Hepatocyte (in vitro differentiated cells): ENCODE results near the gene SLC35A3.

Experiments
- EZH2 ChIP-seq: fragments of 200-600 bp; sonication (generic); IDR thresholded peaks from 2 replicates; pipeline ENCODE4 v1.6.1; 2016; ENCODE audit warnings: antibody characterized with exemption, mild to moderate bottlenecking, borderline replicate concordance
- EZH2phosphoT487 ChIP-seq: fragments of 200-600 bp; sonication (generic); IDR thresholded peaks from one replicate; pipeline ENCODE4 v1.6.1; 2018; ENCODE audit warnings: antibody characterized with exemption, mild to moderate bottlenecking, low read depth, moderate library complexity; ENCODE audit not compliant: unreplicated experiment, severe bottlenecking
- TF ChIP-seq, protein P1 (sequence below): fragments of 200-600 bp; sonication (generic); IDR thresholded peaks from 2 replicates; pipeline ENCODE4 v1.5.1; 2016; ENCODE audit warnings: antibody characterized with exemption, mild to moderate bottlenecking; ENCODE audit not compliant: poor library complexity

DNA sequence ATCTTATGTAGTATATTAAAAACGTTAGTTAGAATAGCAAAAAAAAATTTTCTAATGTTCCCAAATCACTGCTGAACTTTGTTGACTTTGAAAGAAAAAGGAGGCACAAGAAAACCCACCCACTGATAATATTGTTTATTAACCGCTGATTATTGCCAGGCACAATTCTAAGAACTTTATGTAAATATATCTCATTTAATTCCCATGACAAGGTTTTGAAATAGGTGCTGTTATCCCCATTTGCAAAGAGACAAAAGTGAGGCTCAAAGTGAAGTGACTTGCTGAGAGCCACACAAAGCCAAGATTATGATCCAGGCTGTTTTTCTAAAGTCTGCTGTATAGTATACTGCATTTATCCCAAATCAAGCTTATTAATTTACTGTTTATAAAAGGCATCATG, 106.5 kb downstream of the SLC35A3 start:
- TF ChIP-seq, protein P1, sequence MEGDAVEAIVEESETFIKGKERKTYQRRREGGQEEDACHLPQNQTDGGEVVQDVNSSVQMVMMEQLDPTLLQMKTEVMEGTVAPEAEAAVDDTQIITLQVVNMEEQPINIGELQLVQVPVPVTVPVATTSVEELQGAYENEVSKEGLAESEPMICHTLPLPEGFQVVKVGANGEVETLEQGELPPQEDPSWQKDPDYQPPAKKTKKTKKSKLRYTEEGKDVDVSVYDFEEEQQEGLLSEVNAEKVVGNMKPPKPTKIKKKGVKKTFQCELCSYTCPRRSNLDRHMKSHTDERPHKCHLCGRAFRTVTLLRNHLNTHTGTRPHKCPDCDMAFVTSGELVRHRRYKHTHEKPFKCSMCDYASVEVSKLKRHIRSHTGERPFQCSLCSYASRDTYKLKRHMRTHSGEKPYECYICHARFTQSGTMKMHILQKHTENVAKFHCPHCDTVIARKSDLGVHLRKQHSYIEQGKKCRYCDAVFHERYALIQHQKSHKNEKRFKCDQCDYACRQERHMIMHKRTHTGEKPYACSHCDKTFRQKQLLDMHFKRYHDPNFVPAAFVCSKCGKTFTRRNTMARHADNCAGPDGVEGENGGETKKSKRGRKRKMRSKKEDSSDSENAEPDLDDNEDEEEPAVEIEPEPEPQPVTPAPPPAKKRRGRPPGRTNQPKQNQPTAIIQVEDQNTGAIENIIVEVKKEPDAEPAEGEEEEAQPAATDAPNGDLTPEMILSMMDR: no peak
- TF ChIP-seq EZH2: no peak
- no peak for TF ChIP-seq EZH2phosphoT487
